ENCODE data around the gene HIVEP3. TPM values are rescaled to one million over a fixed set of nuclear protein-coding genes. Genes with fewer than 3 reads are reported as not detected.

Gene HIVEP3
- total RNA-seq, 4 donors from 2014 or later = 4.6 to 8.3 (median 6.5) TPM

GRCh38 chr1:41847733-41848132, 71.0 kb downstream of the HIVEP3 start:
- no peak for TF ChIP-seq POLR2A (IDR thresholded peaks at IDR 0.05)
- no peak for TF ChIP-seq CTCF (IDR thresholded peaks at IDR 0.05)
- no peak for DNase-seq
- H3K36me3 ChIP-seq = no peaks in the 10 kb centered on the region

DNA sequence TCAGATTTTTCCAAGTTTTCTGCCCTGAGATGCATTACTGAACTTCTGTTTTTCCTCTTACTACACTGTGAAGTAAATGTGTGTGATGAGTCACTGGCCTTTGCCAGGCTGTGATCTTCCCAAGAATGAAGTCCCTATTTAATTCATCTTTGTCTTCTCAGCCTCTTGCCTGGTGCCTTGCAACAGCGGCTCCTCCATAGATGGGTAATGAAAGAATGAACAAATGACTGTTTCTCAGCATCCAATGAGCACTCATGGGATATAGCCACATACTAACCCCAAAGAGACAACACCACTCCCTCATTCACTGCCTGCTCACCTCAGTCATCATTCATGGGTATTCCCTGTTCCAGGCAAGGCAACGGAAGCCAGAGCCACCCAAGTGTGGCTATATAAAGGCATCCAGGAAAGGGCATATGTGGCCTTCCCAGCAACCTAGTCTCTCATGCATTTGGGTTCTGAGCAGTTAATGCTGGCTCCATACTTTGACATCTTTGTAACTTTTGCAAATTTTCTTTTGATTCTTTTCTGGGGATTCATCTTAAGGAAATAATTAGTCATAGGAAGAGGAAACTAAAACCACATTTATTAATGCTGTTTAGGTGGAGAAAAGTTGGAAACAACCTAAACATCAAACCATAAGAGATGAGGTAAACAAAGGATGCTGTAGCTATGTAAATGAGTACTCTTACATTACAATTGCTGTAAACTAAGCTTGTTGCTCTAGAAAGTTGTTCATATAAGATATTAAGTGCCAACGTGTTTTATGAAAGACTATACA, 71.9 kb downstream of the HIVEP3 start:
- no peaks in the 10 kb centered on the region for H3K27me3 ChIP-seq
- H3K27ac ChIP-seq = no peak overlapping the region
- H3K4me1 ChIP-seq = no peaks in the 10 kb centered on the region
- no peaks in the 10 kb centered on the region for H3K36me3 ChIP-seq
- DNase-seq = no peak
- no peak overlapping the region for H3K4me3 ChIP-seq
- no peak for TF ChIP-seq CTCF (IDR thresholded peaks at IDR 0.05)
- TF ChIP-seq POLR2A (IDR thresholded peaks at IDR 0.05) = no peak
- no peaks in the 10 kb centered on the region for H3K9me3 ChIP-seq

More at GRCh38 chr1:41847733-41848132, 71.0 kb downstream of the HIVEP3 start:
- no peaks in the 10 kb centered on the region for H3K27me3 ChIP-seq
- no peaks in the 10 kb centered on the region for H3K9me3 ChIP-seq
- H3K4me3 ChIP-seq = no peak overlapping the region
- no peaks in the 10 kb centered on the region for H3K4me1 ChIP-seq
- H3K27ac ChIP-seq = no peak overlapping the region

GRCh38 chr1:41844781-41845272, 73.9 kb downstream of the HIVEP3 start:
- no peaks in the 10 kb centered on the region for H3K36me3 ChIP-seq
- H3K4me1 ChIP-seq = no peaks in the 10 kb centered on the region
- no peak for TF ChIP-seq POLR2A (IDR thresholded peaks at IDR 0.05)
- no peak for TF ChIP-seq CTCF (IDR thresholded peaks at IDR 0.05)
- H3K27me3 ChIP-seq = no peaks in the 10 kb centered on the region
- no peaks in the 10 kb centered on the region for H3K9me3 ChIP-seq
- no peak overlapping the region for H3K4me3 ChIP-seq
- no peak overlapping the region for H3K27ac ChIP-seq
- no peak for DNase-seq

- TF ChIP-seq CTCF (IDR thresholded peaks at IDR 0.05) (no peak), POLR2A (IDR thresholded peaks at IDR 0.05) (no peak)
- no peak overlapping the region for H3K4me3 ChIP-seq
These were observed 74.5 kb downstream of the HIVEP3 start for GRCh38 chr1:41844255-41844654.

DNA sequence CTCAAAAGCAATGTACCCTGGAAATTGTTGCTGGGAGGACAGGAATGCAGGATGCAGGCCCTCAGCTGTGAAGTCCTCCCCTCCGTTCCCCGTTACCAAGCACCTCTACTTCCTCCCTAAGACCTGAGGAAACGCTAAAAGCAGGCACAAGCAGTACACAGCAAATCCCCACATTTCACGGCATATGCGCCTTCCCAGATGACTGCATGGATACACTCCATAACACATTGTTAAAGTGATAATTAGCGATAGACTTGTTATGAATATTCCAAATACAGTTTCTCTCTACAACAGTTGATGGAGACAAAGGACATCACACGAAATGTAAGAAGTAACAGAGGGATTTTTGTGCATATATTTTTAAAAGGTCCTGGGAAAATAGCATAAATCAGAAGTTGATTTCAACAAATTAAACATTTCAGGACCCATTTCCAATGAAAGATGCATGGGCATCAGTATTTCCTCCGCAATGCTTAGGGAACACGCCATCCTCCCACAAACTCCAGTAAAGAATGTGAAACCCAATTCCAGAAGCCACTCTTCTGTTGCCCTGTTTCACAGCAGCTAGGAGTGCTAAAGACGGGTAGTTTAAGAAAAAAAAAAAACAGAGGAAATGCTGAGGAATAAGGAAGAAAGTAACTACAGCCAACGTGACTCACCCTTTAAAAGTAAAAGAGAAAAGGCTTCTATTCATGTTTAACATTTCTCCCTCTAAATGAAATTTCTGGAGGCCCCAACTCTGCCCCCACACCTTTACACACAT, 75.5 kb downstream of the HIVEP3 start:
- TF ChIP-seq CTCF (IDR thresholded peaks at IDR 0.05) (no peak), POLR2A (IDR thresholded peaks at IDR 0.05) (no peak)
- H3K4me3 ChIP-seq = no peak overlapping the region
- H3K27me3 ChIP-seq = no peaks in the 10 kb centered on the region
- no peaks in the 10 kb centered on the region for H3K36me3 ChIP-seq
- H3K27ac ChIP-seq = no peak overlapping the region
- DNase-seq = no peak
- H3K9me3 ChIP-seq = no peaks in the 10 kb centered on the region
- H3K4me1 ChIP-seq = no peaks in the 10 kb centered on the region

More at GRCh38 chr1:41844255-41844654, 74.5 kb downstream of the HIVEP3 start:
- Histone ChIP-seq H3K9me3 (no peaks in the 10 kb centered on the region), H3K4me1 (no peaks in the 10 kb centered on the region), H3K36me3 (no peaks in the 10 kb centered on the region), H3K27me3 (no peaks in the 10 kb centered on the region), H3K27ac (no peak overlapping the region)
- DNase-seq = no peak
